SW 1271 (cell line): ENCODE measurements around the gene PSEN2.

Experiments
- DNase-seq, 2 experiments: peaks; one replicate each; lab custom pipeline; 2025; lab: John Stamatoyannopoulos, UW

The PSEN2 gene

GRCh38 chr1:226864311-226864710, 6.1 kb upstream of the PSEN2 start:
- no peak for DNase-seq

DNA sequence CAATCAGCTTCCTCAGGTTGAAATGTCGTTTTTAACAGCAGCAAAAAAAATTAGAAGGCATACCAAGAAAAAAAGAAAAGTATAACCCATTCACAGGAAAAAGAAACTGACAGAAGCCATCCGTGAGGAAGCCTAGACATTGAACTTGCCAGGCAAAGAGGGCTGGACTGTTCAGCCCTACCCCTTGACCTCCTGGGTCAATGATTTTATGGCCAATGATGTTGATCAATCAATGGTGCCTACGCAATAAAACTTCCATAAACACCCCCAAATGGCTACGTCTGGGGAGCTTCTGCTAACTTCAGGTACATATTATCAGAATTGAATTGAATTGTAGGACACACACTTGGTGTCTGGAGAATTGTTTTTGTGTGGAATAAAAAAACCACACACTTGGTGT, 4.8 kb upstream of the PSEN2 start:
- DNase-seq, result no peak

- no peak for DNase-seq
Measured at GRCh38 chr1:226867461-226868054, 2.9 kb upstream of the PSEN2 start.

DNA sequence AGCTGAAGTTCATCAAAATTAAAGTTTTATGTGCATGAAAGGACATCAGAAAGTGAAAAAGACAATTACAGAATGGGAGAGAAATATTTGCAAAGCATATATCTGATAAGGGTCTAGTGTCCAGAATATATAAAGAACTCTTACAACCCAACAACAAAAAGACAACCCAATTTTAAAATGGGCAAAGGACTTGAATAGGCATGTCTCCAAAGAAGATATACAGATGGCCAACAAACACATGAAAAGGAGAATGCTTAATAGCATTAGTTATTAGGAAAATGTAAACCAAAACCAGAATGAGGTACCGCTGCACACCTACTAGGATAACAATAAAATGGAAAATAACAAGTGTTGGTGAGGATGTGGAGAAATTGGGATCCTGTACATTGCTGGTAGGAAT, 1.7 kb upstream of the PSEN2 start:
- no peak for DNase-seq

DNA sequence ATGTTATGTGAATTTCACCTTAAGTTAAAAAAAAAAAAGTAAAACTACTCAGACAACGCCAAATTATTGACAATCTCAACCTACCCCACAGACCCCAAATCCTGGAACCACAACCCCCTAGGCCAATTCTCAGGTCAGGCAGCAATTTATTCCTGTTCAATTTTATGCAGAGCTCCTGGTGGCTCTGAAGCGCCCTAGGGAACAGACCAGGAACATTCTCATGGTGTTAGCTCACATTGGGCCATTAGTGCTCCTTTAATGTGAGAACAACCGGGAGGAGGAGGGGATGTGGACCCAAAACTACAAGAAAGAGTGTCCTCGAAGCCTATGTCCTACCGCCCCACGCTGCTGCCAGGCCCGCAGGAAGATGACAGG, 403 bp upstream of the PSEN2 start:
- DNase-seq, result no peak

GRCh38 chr1:226871636-226872327, 1.4 kb downstream of the PSEN2 start:
- DNase-seq, result no peak

DNA sequence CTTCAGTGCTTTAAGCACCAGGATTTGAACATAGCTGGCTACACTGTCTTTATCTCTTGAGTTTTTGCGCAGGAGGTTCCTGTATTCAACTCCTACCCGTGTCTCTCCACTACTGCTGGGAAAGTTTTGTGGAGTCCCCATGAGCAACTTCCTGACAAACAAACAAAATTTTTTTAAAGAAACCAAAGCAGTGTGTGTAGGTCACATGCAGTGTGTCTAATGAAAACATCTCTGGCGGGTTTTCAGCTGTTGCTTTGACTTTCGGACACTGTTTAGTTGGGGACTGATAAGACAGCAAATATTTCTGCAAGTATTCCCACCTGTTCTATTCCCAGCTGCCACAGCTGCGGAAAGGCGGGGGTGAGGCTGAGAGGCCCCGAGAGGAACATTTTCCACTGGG, 2.0 kb downstream of the PSEN2 start:
- no peak for DNase-seq

DNA sequence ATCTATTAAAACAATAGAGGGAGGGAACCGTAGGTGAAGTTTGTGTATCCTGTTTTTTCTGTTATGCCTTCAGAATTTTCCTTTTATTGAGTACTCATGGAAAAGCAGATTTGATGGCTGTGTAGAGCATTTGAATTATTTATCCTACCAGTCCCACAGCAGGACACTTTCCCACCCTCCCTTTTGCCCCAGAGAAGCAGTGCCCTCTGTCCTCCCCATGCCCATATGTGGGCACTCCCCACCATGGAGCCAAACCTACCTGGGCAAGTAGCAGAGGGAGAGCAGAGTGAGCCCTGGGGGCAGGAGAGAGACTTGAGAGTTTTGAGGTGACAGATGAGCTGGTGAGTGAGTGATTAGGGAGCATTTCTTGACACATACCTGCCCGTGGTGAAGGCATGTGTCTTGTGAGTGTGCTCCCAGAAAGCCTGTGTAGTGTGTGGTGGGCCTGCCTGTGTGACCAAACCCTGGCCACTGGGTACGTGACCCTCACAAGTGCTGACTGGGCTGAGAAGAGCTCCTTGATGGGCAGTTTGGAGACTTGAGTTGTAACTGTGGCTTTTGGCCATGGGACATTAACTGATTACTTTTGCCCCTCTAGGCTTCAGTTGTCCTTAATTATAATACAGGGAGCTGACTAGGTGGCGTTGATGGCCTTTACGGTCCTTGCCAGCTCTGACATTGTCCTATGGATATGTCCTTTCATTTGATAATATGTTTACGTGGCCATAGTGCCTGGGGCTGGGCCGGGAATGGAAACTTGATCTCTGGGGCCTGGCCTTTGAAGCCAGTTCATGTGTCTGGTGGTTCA, 3.6 kb downstream of the PSEN2 start:
- DNase-seq, result no peak

DNA sequence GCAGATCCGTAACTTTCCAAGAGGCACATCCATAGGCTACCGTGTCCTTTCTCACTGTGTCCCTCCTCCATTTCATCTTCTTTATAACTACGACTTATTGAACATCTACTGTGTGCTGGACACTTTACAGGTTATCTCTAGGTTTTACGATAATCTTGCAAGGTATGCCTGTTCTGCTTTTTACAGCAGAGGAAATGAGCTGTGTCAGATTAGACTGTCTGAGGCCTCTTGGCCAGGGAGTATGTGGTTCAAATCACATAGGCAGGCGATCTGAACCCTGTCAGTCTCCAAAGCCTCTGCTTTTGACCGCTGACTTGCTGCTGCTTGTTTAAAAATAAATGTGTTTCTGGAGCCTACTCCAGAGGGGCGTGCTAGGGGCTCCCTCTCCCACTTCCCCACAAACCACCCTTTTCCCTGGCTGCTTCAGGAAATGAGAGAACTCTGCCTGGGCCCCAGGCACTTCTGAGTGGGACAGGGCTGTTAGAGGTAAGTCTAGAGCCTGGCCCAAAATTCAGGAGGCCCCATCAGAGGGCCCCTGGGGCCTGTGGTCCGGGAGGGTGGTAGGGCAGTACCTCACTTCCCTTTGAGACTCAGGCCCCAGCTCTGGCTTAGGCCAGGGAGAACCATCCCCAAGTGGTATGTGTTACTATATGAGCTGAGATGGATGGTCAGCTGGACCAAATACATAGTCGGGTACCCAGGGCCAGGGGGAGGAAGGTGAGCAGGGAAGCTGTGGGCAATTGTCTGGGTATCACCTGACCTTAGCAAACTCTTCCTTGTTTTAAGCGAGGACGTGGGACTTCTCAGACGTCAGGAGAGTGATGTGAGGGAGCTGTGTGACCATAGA, 4.4 kb downstream of the PSEN2 start:
- no peak for DNase-seq

- no peak for DNase-seq
Measured at GRCh38 chr1:226875641-226876295, 5.4 kb downstream of the PSEN2 start.

DNA sequence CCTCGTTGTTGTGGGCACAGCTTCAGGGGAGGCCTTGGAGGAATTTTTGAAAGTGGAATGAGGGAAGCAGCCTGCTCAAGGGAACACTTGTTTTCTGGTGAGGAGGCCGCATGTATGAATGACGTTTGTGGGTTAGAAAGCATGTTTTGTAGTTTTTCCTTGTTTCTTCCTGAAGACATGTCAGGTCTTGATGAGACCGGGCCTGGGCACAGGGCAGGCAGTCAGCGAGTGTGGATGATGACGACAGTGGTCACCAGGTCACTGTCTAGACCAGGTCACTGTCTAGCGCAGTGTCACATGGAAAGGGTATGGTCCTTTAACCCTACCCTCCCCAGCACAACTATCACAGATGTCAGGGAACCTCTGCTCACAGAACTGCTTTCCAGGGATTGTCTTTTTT, 7.3 kb downstream of the PSEN2 start:
- DNase-seq, result no peak

- no peak for DNase-seq
Measured at GRCh38 chr1:226880372-226881287, 10.2 kb downstream of the PSEN2 start.

DNA sequence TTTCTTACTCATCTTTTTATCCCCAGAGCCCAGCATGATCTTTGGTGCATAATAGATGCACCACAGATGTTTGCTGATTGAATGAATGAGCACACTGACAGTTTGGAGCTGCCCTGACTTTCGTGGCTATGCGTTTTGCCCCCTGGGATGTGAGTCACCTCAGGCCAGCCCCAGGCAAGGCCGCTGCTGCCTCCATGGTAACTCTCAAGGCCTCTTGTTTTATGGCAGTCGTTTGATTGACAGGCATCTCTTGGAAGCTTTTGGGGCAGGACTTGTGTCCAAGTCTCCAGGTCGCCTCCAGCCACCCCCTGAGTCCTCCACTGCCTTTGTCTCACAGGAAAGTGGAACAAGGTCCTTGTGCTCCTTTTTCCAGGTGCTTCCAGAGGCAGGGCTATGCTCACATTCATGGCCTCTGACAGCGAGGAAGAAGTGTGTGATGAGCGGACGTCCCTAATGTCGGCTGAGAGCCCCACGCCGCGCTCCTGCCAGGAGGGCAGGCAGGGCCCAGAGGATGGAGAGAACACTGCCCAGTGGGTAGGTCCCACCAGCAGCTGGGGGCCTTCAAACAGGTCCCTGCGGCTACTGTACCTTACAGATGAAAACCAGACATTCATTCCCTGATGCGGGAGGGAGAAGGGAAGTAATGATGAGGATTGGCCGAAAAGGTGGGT, 11.2 kb downstream of the PSEN2 start:
- DNase-seq, result no peak

DNA sequence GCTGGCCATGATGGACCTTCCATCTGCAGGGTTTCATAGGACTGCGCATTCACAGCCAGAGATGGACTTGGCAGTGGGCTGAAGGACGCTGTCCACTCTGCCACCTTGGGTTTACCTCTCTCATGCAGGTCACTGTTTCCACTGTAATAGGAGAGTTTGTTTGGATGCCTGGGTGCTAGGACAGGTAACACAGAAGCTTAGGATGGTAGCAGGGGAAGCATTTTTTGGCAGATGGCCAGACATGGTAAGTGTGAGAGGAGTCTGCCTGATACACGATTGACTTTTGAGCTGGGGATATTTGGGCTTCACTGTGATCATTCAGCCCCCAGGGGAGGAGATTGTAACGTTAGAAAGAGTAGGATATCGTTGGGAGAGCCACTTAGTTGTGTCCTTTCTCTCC, 11.8 kb downstream of the PSEN2 start:
- no peak for DNase-seq

- no peak for DNase-seq
Measured at GRCh38 chr1:226882631-226883409, 12.4 kb downstream of the PSEN2 start.

DNA sequence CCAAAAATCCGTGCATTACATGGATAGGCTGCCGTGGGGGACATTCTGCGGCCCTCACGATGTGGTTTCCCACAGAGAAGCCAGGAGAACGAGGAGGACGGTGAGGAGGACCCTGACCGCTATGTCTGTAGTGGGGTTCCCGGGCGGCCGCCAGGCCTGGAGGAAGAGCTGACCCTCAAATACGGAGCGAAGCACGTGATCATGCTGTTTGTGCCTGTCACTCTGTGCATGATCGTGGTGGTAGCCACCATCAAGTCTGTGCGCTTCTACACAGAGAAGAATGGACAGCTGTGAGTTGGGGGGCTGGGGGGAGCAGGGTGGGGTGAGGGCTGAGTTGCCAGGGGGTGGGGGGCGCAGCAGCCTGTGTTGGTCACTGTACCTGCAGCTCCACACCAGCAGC, 13.2 kb downstream of the PSEN2 start:
- no peak for DNase-seq

- DNase-seq, result no peak
Measured at GRCh38 chr1:226884116-226884625, 13.8 kb downstream of the PSEN2 start.

DNA sequence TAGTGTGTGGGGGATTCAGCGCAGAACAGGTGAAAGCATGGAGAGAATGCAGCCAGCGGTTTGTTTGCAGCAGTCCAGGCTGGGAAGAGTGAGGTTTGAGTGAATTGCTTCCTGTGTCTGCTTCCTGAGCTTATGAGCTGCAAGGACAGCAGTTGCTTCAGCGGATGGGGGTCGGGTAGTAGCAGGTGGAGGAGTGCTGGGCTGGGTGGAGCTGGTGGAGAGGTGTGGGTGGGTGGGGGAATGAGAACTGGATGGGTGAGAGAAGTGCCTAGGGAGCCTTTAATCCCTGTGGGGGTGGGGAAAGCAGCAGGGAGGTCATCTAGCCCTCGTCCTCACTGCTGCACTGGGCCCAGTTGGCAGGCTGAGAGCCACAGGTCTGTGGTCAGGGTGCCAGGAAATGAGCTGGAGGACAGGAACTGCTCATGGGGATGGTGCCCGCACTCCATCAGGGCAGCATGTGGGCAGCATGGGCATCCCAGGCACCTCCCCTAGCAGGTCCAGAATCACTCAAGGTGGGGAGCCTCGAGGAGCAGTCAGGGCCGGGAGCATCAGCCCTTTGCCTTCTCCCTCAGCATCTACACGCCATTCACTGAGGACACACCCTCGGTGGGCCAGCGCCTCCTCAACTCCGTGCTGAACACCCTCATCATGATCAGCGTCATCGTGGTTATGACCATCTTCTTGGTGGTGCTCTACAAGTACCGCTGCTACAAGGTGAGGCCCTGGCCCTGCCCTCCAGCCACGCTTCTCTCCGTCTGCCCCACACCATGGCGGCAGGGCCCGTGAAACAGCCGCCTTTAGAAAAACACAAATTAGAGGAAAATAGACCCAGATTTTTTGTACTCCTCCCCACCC, 14.8 kb downstream of the PSEN2 start:
- DNase-seq, result no peak
